Mesenteric fat pad (tissue), 1 donor: Measurements from ENCODE around the gene SFXN5. TPM values are rescaled to one million over a fixed set of nuclear protein-coding genes. Genes with fewer than 3 reads are reported as not detected.

Experiments
- DNase-seq: peaks from one replicate; pipeline ENCODE4 v3.0.0-alpha.2; 2020; ENCODE audit warnings: low spot score
- total RNA-seq: library from RNA; stranded (reverse); fragmentation: NEBNext Ultra II Directional; extraction: Animal tissue kit (Norgen Biotek cat#: 25700); gene quantifications from one replicate; pipeline ENCODE4 v1.2.1, GENCODE V29; 2021
- donor health status: DM: yes; HTN: yes; CAD: no.

SFXN5 gene
- total RNA-seq, 1 donor from 2014 or later, result 11.7 TPM

DNA sequence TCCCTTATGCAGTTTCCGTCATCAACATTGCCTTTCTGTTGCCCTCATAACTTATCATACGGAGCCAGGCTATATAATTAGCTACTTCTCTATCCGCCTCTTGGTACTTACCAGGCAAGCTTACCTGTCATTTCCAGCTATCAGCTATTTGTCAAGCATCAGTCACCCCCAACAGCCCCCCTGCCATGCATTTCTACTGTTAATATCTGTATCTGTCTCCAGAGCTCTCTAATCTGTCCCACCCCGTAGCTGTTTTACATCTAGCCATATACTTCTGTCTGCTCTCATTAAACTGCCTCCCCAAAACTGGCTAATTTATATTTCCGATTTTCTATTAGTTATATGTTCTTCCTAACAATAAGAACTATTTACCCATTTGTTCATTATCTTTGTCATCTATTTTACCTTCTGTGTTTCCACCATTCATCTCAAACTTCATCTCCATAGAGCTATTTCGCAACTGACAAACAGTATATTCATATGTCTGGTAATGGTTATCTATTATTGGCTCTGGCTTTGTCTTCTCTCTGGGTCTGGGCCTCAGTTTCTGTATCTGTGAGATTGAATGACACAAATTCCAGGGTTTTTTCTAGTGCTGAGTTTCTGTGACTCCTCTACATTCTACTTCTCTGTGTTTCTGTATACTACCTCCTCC is 144.6 kb downstream of the SFXN5 start:
- no peak for DNase-seq

GRCh38 chr2:72926368-72926767 is 145.1 kb downstream of the SFXN5 start:
- no peak for DNase-seq

DNA sequence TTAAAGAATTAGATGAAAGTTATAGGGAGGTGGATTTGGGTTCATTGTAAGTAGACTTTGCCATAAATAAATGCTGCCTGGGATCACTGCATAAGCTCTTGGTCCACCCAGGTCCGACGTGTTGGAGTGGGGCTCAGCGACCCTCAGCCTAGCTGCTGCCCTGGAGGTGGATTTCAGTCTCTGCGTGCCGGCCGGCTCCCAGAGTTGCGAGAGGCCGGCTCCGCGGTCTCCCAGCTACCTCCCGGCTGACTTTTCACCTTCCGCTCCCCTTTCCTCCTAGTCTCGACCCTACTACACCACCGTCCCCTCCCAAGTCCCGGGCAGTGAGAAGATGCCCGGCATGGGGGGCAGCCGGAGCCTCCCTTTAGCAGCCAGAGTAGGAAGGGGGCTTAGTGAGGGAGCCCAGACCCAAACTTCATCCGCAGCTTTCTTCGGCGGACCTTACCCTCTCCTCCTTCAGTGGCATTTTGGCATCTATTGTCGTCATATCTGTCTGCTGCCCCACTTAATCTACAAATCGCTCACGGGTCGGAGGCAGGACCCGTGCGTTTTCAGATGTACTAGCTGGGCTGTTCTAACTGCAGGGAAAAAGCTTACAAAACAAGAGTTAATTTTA is 146.1 kb downstream of the SFXN5 start:
- DNase-seq, result peak; percentile 79

GRCh38 chr2:72924353-72925240 is 146.9 kb downstream of the SFXN5 start:
- peak; percentile 76 for DNase-seq

DNA sequence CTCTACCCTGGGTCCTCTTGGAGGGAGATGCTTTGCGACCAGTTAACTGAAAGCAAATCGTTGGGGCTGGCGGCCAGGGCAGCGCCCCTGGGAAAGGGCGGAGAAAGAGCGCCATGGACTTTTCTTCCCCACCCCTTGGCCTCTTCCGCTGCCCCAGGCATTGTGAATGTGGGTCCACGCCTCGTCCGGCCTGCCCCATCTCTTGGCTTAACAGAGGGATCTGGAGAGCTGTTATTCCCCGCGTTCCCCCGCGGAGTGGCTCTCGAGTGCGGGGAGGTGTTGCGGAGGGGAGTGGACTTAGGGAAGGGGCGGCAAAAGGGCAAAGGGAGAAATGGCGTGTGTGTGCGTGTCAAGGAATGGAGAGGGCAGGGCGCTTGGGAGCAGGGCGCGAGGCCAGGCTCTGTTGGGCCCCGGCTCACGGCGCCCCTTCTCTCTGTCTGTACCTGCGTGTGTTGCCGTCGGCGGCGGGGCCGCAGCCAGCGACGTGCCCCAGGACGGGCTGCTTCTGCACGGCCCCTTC is 147.6 kb downstream of the SFXN5 start:
- peak; percentile 89 for DNase-seq

- no peak for DNase-seq
These were observed 149.7 kb downstream of the SFXN5 start for GRCh38 chr2:72921853-72922252.

DNA sequence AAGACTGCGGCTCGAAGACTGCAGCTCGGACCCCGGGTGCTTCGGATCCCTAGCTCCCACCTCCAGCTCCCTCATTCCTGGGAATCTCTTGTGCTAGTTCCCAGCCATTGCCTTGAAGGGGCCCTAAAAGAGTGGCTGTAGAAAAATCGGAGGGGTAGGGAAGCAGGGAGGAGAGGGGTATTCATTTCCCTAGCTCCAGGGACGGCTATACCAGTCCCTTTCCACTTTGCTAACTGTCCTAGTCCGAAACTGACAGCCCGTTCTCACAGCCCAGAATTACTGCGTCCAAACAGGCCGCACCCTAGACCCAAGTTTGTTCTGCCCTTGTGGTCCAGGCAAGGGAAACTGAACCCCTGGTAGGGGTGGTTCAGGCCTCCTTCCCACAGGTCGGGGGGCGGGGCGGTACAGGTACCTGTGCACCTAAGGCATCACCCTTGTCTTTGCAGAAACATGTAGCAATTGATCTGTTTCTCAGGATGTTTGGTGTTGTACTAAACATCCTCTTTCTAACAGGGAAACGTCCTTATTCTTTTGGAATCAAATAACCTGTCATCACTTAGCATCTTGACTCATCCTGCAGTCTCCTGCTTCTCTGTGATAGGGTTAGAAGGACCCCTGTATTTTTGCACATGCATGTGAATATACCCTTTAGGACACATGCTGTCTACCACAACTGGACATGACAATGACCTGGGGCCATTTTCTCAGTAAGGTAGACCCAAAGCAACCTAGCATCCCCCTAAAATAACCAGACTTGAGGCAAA is 150.2 kb downstream of the SFXN5 start:
- DNase-seq, result no peak

DNA sequence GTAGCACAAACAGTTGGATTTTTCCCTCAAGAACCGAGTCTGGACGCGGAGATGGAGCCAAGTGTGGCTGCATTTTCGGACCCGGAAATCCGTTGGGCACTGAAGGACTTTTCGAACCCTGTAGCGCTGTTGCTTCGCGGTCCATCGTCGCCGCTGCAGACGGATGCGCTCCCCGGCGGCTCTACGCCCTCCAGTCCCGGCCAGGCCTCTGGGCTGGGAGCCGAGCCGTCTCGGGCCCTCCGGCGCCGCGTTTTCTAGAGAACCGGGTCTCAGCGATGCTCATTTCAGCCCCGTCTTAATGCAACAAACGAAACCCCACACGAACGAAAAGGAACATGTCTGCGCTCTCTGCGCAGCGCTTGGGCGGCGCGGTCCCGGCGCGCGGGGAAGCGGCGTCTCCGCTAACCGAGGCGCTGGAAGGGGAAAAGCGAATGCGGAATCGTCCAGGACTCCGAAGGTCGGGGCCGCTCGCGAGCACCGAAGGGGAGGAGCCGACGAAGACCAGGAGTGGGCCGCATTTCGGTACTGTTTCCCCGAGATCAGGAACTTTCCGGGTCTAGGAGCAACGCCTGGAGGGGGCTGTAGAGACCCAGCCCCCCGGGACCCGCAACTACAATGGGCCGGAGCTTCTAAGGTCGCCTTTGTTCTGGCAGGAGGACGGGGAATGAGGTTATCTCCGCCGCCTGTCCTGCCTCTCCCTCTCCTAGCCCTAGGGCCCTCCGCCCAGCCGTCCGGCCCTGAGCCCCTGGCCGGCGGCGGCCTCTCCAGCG is 151.0 kb downstream of the SFXN5 start:
- DNase-seq, result peak; percentile 79

GRCh38 chr2:72919414-72920317 is 151.8 kb downstream of the SFXN5 start:
- peak; percentile 82 for DNase-seq

DNA sequence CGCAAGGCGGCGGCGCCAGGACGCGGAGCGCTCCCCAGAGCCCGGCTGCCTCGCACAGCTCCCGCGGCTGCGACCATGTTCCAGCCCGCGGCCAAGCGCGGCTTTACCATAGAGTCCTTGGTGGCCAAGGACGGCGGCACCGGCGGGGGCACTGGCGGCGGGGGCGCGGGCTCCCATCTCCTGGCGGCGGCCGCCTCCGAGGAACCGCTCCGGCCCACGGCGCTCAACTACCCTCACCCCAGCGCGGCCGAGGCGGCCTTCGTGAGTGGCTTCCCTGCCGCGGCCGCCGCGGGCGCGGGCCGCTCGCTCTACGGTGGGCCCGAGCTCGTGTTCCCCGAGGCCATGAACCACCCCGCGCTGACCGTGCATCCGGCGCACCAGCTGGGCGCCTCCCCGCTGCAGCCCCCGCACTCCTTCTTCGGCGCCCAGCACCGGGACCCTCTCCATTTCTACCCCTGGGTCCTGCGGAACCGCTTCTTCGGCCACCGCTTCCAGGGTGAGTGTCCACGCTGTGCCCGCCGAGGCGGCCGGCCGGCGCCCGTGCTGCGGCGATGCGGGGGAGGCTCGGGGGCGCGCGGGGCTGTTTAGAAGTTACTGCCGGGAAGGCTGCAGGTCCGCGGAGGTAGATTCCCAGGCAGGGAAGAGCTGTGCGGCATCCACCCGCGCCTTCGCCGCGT is 153.5 kb downstream of the SFXN5 start:
- DNase-seq, result peak; percentile 88

- peak; percentile 86 for DNase-seq
These were observed 154.2 kb downstream of the SFXN5 start, which contains the start of gene EMX1 for GRCh38 chr2:72917138-72917876. EMX1 (plus strand) TSS chr2:72917519; CDS start chr2:72917853, 334 bp downstream.

DNA sequence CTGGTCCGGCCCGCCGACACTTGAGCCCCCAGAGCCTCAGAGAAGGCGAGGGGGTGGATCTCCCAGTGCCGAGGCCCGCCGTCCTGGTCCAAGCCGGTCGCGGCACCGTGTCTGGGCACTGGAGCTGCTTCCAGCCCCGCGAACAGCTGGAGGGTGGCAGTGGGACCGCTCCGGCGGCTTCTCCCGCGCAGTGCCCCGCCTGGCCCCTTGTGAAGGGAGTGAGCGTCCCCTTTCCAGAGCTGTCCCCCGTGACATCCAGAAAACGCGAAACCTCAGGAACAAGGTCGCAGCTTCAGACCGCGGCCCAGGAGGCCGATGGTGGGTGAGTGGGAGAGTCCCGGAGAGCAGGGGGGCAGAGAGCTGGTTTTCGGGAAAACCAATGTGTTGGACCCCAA is 154.8 kb downstream of the SFXN5 start:
- peak; percentile 85 for DNase-seq

DNA sequence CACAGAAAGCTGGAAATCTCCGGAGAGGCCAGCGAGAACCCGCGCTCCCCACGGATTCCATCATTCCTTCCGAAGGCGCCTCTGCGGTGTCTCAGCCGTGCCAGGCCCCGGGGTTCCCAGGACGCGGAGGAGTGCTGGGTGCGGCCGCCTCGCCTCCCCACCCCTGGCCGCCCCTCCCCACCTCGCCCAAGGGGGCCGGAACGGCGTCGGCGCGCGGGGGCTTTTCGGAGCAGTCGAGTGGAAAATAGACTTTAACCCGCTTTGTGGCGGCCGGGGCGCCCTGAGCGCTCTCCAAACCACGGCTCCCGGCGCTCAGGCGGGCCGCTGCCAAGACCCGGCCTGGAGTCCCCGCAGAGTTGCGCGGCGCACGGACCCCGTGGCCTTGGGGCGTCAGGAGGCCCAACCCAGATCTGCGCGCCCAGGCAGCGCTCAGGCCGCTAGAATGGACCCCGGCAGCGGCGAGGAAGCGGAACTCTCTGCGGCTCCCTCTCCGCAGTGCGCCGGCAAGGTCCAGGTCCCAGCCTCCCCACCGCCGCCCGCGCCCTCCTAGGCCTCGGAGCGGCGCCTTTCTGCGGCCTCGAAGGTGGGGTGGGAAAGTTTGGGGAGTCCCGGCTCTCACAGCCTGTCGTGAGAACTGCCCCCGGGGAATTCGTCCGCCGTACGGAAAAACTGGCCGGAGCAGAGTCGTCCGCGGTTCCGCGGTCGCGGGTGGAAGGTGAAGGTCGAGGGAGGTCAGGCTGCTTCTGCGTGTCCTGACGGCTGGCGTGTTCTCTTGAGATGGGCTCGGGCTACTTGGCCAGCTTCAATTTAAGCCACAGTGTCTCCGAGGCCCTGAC is 155.4 kb downstream of the SFXN5 start:
- DNase-seq, result peak; percentile 89

DNA sequence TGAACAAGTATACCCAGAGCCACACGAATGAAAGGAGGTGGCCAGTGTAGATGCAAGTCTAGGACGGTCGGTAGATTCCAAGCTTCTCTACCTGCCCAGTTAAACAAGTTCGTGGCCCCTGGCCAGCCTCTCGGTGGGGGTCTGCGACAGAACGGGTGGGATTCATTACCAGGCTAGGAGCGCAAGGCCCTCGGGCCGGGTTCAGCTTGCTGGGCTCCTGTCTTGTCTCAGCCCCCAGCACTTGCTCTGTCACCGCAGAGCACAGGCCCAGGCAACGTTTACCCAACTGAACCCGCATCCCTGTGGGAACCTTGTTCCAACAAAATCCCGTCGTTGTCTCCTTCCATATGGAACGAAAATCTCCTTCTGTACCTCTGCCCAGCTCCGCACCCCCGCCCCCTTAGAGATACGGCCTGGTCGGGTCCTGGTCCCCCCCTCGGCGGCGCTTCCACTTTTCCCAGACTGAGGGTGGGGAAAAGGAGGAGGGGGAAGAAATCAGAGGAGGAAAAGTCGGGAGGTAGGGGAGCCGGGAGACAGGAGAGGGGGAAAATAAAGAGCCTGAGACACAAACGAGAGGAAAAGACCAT is 156.1 kb downstream of the SFXN5 start:
- no peak for DNase-seq

DNA sequence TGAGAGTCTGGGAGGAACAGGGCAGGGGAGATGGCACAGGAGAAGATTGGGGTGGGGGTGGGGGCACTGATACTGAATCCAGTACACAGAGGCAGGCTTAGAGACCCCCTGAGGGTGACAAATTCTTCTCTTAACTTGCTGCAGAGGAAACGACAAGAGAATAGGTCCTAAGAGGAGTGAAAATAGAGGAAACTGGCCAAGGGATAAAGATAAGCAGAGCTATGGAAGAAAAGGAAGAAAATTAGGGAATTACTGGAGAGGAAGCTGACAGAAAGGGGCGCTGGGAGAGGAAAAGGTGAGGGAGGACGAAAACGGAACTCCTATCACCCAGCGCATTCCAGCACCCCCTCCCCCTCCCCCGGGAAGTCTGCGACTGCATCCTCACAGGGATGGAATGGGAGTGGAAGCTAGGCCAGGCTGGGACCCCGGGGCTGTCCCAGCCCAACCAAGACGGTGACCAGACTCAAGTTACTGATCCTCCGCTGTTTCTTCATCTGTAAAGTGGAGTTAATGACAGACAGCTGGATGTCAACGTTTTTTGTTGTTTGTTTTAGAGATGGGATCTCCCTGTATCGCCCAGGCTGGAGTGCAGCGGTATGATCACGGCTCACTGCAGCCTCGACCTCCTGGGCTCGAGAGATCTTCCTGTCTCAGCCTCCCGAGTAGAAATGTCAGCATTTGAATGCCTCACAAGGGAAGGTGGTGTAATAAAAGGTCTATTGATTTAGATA is 156.8 kb downstream of the SFXN5 start:
- no peak for DNase-seq

DNA sequence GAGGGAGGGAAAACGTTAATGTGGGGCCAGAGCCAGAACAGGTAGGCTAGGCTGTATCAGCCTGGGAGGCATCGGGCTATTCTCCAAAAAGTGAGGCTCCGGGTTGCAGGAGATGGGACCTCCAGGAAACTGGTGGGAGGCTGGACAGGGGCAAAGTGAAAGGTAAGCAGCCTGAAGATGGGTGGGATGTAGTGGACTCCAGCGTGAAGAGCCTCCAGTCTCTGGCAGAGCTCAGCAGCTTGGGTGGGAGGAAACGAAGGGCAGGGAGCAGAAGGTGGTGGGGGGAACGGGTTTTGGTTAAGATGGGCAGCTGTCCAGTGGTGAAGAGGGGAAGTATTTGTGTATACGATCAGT is 157.3 kb downstream of the SFXN5 start:
- no peak for DNase-seq
